ENCODE measurements around the gene HELT.
"Not testable (repeated sequence)": the region's sequence is repeated elsewhere in the genome, so short reads cannot be mapped to it uniquely, and the experiment has no call there.

Gene HELT

GRCh38 chr4:184987493-184988031, 30.7 kb upstream of the HELT start:
- H4K8ac ChIP-seq (ENCODE audit: low read depth, low read length), result no peak overlapping the region
- H3K4me3 ChIP-seq (ENCODE audit: low read length), result no peak overlapping the region
- no peaks in the 10 kb centered on the region for H3K79me1 ChIP-seq (ENCODE audit: low read length)
- H3K23ac ChIP-seq (ENCODE audit: low read length), result no peak overlapping the region
- no peak overlapping the region for H2BK120ac ChIP-seq (ENCODE audit: low read depth, low read length)
- H4K5ac ChIP-seq (ENCODE audit: low read length), result no peak overlapping the region
- no peak for DNase-seq
- no peaks in the 10 kb centered on the region for H3K4me1 ChIP-seq (ENCODE audit: control insufficient read depth, low read depth, low read length)
- H3K27ac ChIP-seq (ENCODE audit: low read depth, low read length), result no peak overlapping the region
- H3K79me2 ChIP-seq (ENCODE audit: control insufficient read depth, insufficient read depth, low read length), result no peaks in the 10 kb centered on the region
- H3K9ac ChIP-seq (ENCODE audit: low read length), result no peak overlapping the region
- no peak overlapping the region for H2BK5ac ChIP-seq (ENCODE audit: low read length)
- H3K4me2 ChIP-seq (ENCODE audit: low read length), result no peak overlapping the region
- no peak overlapping the region for H2AK5ac ChIP-seq (ENCODE audit: low read length)
- no CpG with 5 or more reads among the region's 13 CpGs for WGBS (ENCODE audit: extremely low coverage, insufficient coverage, low lambda C conversion rate)
- H3K27me3 ChIP-seq (ENCODE audit: insufficient read depth, low read length, poor library complexity), result no peaks in the 10 kb centered on the region
- no peak overlapping the region for H3K56ac ChIP-seq (ENCODE audit: low read length)
- H3K4ac ChIP-seq (ENCODE audit: low read depth, low read length), result no peak overlapping the region
- H3K36me3 ChIP-seq (ENCODE audit: control insufficient read depth, insufficient read depth, low read length), result no peaks in the 10 kb centered on the region
- H3K18ac ChIP-seq (ENCODE audit: low read length), result no peak overlapping the region
- H2BK15ac ChIP-seq (replicated peaks; ENCODE audit: low read depth), result no peak overlapping the region

- Histone ChIP-seq H3K27me3 (ENCODE audit: insufficient read depth, low read length, poor library complexity) (no peaks in the 10 kb centered on the region), H3K27ac (ENCODE audit: low read depth, low read length) (no peak overlapping the region), H3K56ac (ENCODE audit: low read length) (no peak overlapping the region), H3K36me3 (ENCODE audit: control insufficient read depth, insufficient read depth, low read length) (no peaks in the 10 kb centered on the region), H3K79me2 (ENCODE audit: control insufficient read depth, insufficient read depth, low read length) (no peaks in the 10 kb centered on the region), H4K5ac (ENCODE audit: low read length) (no peak overlapping the region), H3K4me1 (ENCODE audit: control insufficient read depth, low read depth, low read length) (no peaks in the 10 kb centered on the region), H3K18ac (ENCODE audit: low read length) (no peak overlapping the region), H3K23ac (ENCODE audit: low read length) (no peak overlapping the region), H3K4ac (ENCODE audit: low read depth, low read length) (no peak overlapping the region), H4K8ac (ENCODE audit: low read depth, low read length) (no peak overlapping the region), H3K4me3 (ENCODE audit: low read length) (no peak overlapping the region), H2BK5ac (ENCODE audit: low read length) (no peak overlapping the region), H3K79me1 (ENCODE audit: low read length) (no peaks in the 10 kb centered on the region), H2BK120ac (ENCODE audit: low read depth, low read length) (no peak overlapping the region), H2BK15ac (replicated peaks; ENCODE audit: low read depth) (no peak overlapping the region), H3K9ac (ENCODE audit: low read length) (no peak overlapping the region), H2AK5ac (ENCODE audit: low read length) (no peak overlapping the region), H3K4me2 (ENCODE audit: low read length) (no peak overlapping the region)
- no peak for DNase-seq
- WGBS (ENCODE audit: extremely low coverage, insufficient coverage, low lambda C conversion rate), result no CpG with 5 or more reads among the region's 8 CpGs
These were observed 29.7 kb upstream of the HELT start for GRCh38 chr4:184988611-184989010.

GRCh38 chr4:184989283-184989682, 29.0 kb upstream of the HELT start:
- DNase-seq; H2AK5ac ChIP-seq (ENCODE audit: low read length); H2BK15ac ChIP-seq (replicated peaks; ENCODE audit: low read depth); H3K18ac ChIP-seq (ENCODE audit: low read length); H3K27me3 ChIP-seq (ENCODE audit: insufficient read depth, low read length, poor library complexity); H2BK120ac ChIP-seq (ENCODE audit: low read depth, low read length); H3K36me3 ChIP-seq (ENCODE audit: control insufficient read depth, insufficient read depth, low read length); H3K9ac ChIP-seq (ENCODE audit: low read length); H3K79me1 ChIP-seq (ENCODE audit: low read length); H4K8ac ChIP-seq (ENCODE audit: low read depth, low read length); H3K4ac ChIP-seq (ENCODE audit: low read depth, low read length); H3K27ac ChIP-seq (ENCODE audit: low read depth, low read length); H3K23ac ChIP-seq (ENCODE audit: low read length); H2BK5ac ChIP-seq (ENCODE audit: low read length); H3K79me2 ChIP-seq (ENCODE audit: control insufficient read depth, insufficient read depth, low read length); H3K4me1 ChIP-seq (ENCODE audit: control insufficient read depth, low read depth, low read length); H4K5ac ChIP-seq (ENCODE audit: low read length); H3K4me3 ChIP-seq (ENCODE audit: low read length); H3K4me2 ChIP-seq (ENCODE audit: low read length); H3K56ac ChIP-seq (ENCODE audit: low read length): not testable (repeated sequence)
- WGBS (ENCODE audit: extremely low coverage, insufficient coverage, low lambda C conversion rate), result no CpG with 5 or more reads among the region's 15 CpGs

- not testable (repeated sequence) for H2BK15ac ChIP-seq (replicated peaks; ENCODE audit: low read depth); H3K18ac ChIP-seq (ENCODE audit: low read length); H3K4ac ChIP-seq (ENCODE audit: low read depth, low read length); H3K23ac ChIP-seq (ENCODE audit: low read length); H3K36me3 ChIP-seq (ENCODE audit: control insufficient read depth, insufficient read depth, low read length); H3K27ac ChIP-seq (ENCODE audit: low read depth, low read length); H3K4me3 ChIP-seq (ENCODE audit: low read length); H2AK5ac ChIP-seq (ENCODE audit: low read length); H4K8ac ChIP-seq (ENCODE audit: low read depth, low read length); H4K5ac ChIP-seq (ENCODE audit: low read length); H3K79me1 ChIP-seq (ENCODE audit: low read length); H2BK5ac ChIP-seq (ENCODE audit: low read length); H3K56ac ChIP-seq (ENCODE audit: low read length); H3K4me1 ChIP-seq (ENCODE audit: control insufficient read depth, low read depth, low read length); DNase-seq; H2BK120ac ChIP-seq (ENCODE audit: low read depth, low read length); H3K27me3 ChIP-seq (ENCODE audit: insufficient read depth, low read length, poor library complexity); H3K79me2 ChIP-seq (ENCODE audit: control insufficient read depth, insufficient read depth, low read length); H3K4me2 ChIP-seq (ENCODE audit: low read length); H3K9ac ChIP-seq (ENCODE audit: low read length)
- no CpG with 5 or more reads among the region's 34 CpGs for WGBS (ENCODE audit: extremely low coverage, insufficient coverage, low lambda C conversion rate)
These were observed 28.2 kb upstream of the HELT start for GRCh38 chr4:184990131-184990530.

GRCh38 chr4:184991860-184992259, 26.4 kb upstream of the HELT start:
- Histone ChIP-seq H3K9ac (ENCODE audit: low read length) (no peak overlapping the region), H3K4me2 (ENCODE audit: low read length) (no peak overlapping the region), H3K4me1 (ENCODE audit: control insufficient read depth, low read depth, low read length) (no peaks in the 10 kb centered on the region), H3K23ac (ENCODE audit: low read length) (no peak overlapping the region), H3K27me3 (ENCODE audit: insufficient read depth, low read length, poor library complexity) (no peaks in the 10 kb centered on the region), H3K4ac (ENCODE audit: low read depth, low read length) (no peak overlapping the region), H3K18ac (ENCODE audit: low read length) (no peak overlapping the region), H3K56ac (ENCODE audit: low read length) (no peak overlapping the region), H2BK15ac (replicated peaks; ENCODE audit: low read depth) (no peak overlapping the region), H2BK5ac (ENCODE audit: low read length) (no peak overlapping the region), H3K79me1 (ENCODE audit: low read length) (no peaks in the 10 kb centered on the region), H3K4me3 (ENCODE audit: low read length) (no peak overlapping the region), H3K36me3 (ENCODE audit: control insufficient read depth, insufficient read depth, low read length) (no peaks in the 10 kb centered on the region), H2BK120ac (ENCODE audit: low read depth, low read length) (no peak overlapping the region), H3K27ac (ENCODE audit: low read depth, low read length) (no peak overlapping the region), H4K5ac (ENCODE audit: low read length) (no peak overlapping the region), H2AK5ac (ENCODE audit: low read length) (no peak overlapping the region), H3K79me2 (ENCODE audit: control insufficient read depth, insufficient read depth, low read length) (no peaks in the 10 kb centered on the region), H4K8ac (ENCODE audit: low read depth, low read length) (no peak overlapping the region)
- no peak for DNase-seq
- WGBS (ENCODE audit: extremely low coverage, insufficient coverage, low lambda C conversion rate), result no CpG with 5 or more reads among the region's 6 CpGs

GRCh38 chr4:184992422-184992821, 25.9 kb upstream of the HELT start:
- no peaks in the 10 kb centered on the region for H3K36me3 ChIP-seq (ENCODE audit: control insufficient read depth, insufficient read depth, low read length)
- H3K79me2 ChIP-seq (ENCODE audit: control insufficient read depth, insufficient read depth, low read length), result no peaks in the 10 kb centered on the region
- no peak overlapping the region for H4K5ac ChIP-seq (ENCODE audit: low read length)
- no peak overlapping the region for H4K8ac ChIP-seq (ENCODE audit: low read depth, low read length)
- no peak overlapping the region for H2AK5ac ChIP-seq (ENCODE audit: low read length)
- H3K18ac ChIP-seq (ENCODE audit: low read length), result no peak overlapping the region
- H2BK5ac ChIP-seq (ENCODE audit: low read length), result no peak overlapping the region
- no peak overlapping the region for H2BK120ac ChIP-seq (ENCODE audit: low read depth, low read length)
- no peak overlapping the region for H3K9ac ChIP-seq (ENCODE audit: low read length)
- H3K4me2 ChIP-seq (ENCODE audit: low read length), result no peak overlapping the region
- H3K4me3 ChIP-seq (ENCODE audit: low read length), result no peak overlapping the region
- H3K27ac ChIP-seq (ENCODE audit: low read depth, low read length), result no peak overlapping the region
- no peak overlapping the region for H3K23ac ChIP-seq (ENCODE audit: low read length)
- H2BK15ac ChIP-seq (replicated peaks; ENCODE audit: low read depth), result no peak overlapping the region
- no peak overlapping the region for H3K56ac ChIP-seq (ENCODE audit: low read length)
- no peak overlapping the region for H3K4ac ChIP-seq (ENCODE audit: low read depth, low read length)
- no peak for DNase-seq
- WGBS (ENCODE audit: extremely low coverage, insufficient coverage, low lambda C conversion rate), result no CpG with 5 or more reads among the region's 15 CpGs
- H3K79me1 ChIP-seq (ENCODE audit: low read length), result no peaks in the 10 kb centered on the region
- H3K27me3 ChIP-seq (ENCODE audit: insufficient read depth, low read length, poor library complexity), result no peaks in the 10 kb centered on the region
- no peaks in the 10 kb centered on the region for H3K4me1 ChIP-seq (ENCODE audit: control insufficient read depth, low read depth, low read length)
